Eye (tissue), 1 donor: ENCODE data around the gene EFCAB8.

Experiments
- DNase-seq: peaks from one replicate; pipeline ENCODE4 v3.0.0-alpha.2; 2015

The EFCAB8 gene

GRCh38 chr20:32989507-32990283, 131.0 kb downstream of the EFCAB8 start:
- no peak for DNase-seq

- DNase-seq: no peak
Observed at GRCh38 chr20:32990426-32990825, 131.7 kb downstream of the EFCAB8 start.

GRCh38 chr20:32991383-32991782, 132.7 kb downstream of the EFCAB8 start:
- no peak for DNase-seq

GRCh38 chr20:32991792-32992641, 133.3 kb downstream of the EFCAB8 start:
- no peak for DNase-seq

GRCh38 chr20:32993496-32994050, 134.8 kb downstream of the EFCAB8 start:
- DNase-seq: no peak

GRCh38 chr20:32995802-32996201, 137.1 kb downstream of the EFCAB8 start:
- DNase-seq: no peak

- DNase-seq: no peak
Observed at GRCh38 chr20:32997431-32997830, 138.7 kb downstream of the EFCAB8 start.

- no peak for DNase-seq
Observed at GRCh38 chr20:32999603-33000250, 141.0 kb downstream of the EFCAB8 start.

GRCh38 chr20:33000802-33001466, 142.2 kb downstream of the EFCAB8 start:
- DNase-seq: no peak

GRCh38 chr20:33002087-33002808, 143.5 kb downstream of the EFCAB8 start:
- DNase-seq: no peak

GRCh38 chr20:33004141-33004751, 145.5 kb downstream of the EFCAB8 start, which contains the start of gene SUN5:
Gene SUN5, minus strand, starts transcription at chr20:33004433. Its CDS starts 93 bp downstream, at chr20:33004340.
- DNase-seq: no peak

- no peak for DNase-seq
Observed at GRCh38 chr20:33005132-33005566, 146.4 kb downstream of the EFCAB8 start.

- no peak for DNase-seq
Observed at GRCh38 chr20:33005908-33006775, 147.4 kb downstream of the EFCAB8 start.

- DNase-seq: no peak
Observed at GRCh38 chr20:33006776-33007375, 148.2 kb downstream of the EFCAB8 start.

- no peak for DNase-seq
Observed at GRCh38 chr20:33007376-33008335, 148.9 kb downstream of the EFCAB8 start, which contains the start of gene BPIFB2. Gene BPIFB2, plus strand, starts transcription at chr20:33007704. Its CDS starts 871 bp downstream, at chr20:33008575.

GRCh38 chr20:33008336-33009213, 149.9 kb downstream of the EFCAB8 start:
- DNase-seq: no peak
